Mesendoderm (in vitro differentiated cells): ENCODE results near the gene SHC4.
A peak's percentile ranks its signal among the peaks of the same experiment; 100 is the strongest.

ENCODE experiments used
- DNase-seq: peaks from one replicate; pipeline ENCODE4 v3.0.0; 2013
- H2AK5ac ChIP-seq: 2 replicates; pipeline ENCODE4 v1.6.1; 2013; ENCODE audit warnings: low read length, inconsistent platforms
- H2BK120ac ChIP-seq: 2 replicates; pipeline ENCODE4 v1.6.1; 2013; ENCODE audit warnings: low read depth, mild to moderate bottlenecking, low read length, moderate library complexity, mixed read lengths
- H2BK15ac ChIP-seq: replicated peaks from 2 replicates; pipeline ENCODE4 v1.6.1; 2013; ENCODE audit warnings: low read depth, mild to moderate bottlenecking, moderate library complexity
- H2BK5ac ChIP-seq: 2 replicates; pipeline ENCODE4 v1.6.1; 2013; ENCODE audit warnings: low read length, inconsistent platforms
- H3K18ac ChIP-seq: 2 replicates; pipeline ENCODE4 v1.6.1; 2013; ENCODE audit warnings: mild to moderate bottlenecking, low read length, mixed read lengths
- H3K23ac ChIP-seq: one replicate; pipeline ENCODE4 v1.6.1; 2013; ENCODE audit warnings: low read length
- H3K27ac ChIP-seq: 2 replicates; pipeline ENCODE4 v1.5.1; 2013; ENCODE audit warnings: low read depth, mild to moderate bottlenecking, inconsistent platforms, low read length, moderate library complexity
- H3K27me3 ChIP-seq: 2 replicates; pipeline ENCODE4 v1.6.1; 2013; ENCODE audit warnings: low read length, control low read depth, mild to moderate bottlenecking, inconsistent platforms; ENCODE audit not compliant: insufficient read depth, poor library complexity
- H3K36me3 ChIP-seq: 2 replicates; pipeline ENCODE4 v1.6.1; 2013; ENCODE audit warnings: low read length, inconsistent platforms; ENCODE audit not compliant: control insufficient read depth, insufficient read depth
- H3K4ac ChIP-seq: one replicate; pipeline ENCODE4 v1.6.1; 2013; ENCODE audit warnings: low read depth, mild to moderate bottlenecking, low read length, moderate library complexity
- H3K4me1 ChIP-seq: 2 replicates; pipeline ENCODE4 v1.6.1; 2013; ENCODE audit warnings: low read depth, low read length, inconsistent platforms; ENCODE audit not compliant: control insufficient read depth
- H3K4me2 ChIP-seq: 2 replicates; pipeline ENCODE4 v1.6.1; 2013; ENCODE audit warnings: low read length
- H3K4me3 ChIP-seq: 2 replicates; pipeline ENCODE4 v1.5.1; 2013; ENCODE audit warnings: mild to moderate bottlenecking, low read length
- H3K56ac ChIP-seq: one replicate; pipeline ENCODE4 v1.6.1; 2013; ENCODE audit warnings: low read length
- H3K79me1 ChIP-seq: 2 replicates; pipeline ENCODE4 v1.6.1; 2013; ENCODE audit warnings: low read length, inconsistent platforms
- H3K79me2 ChIP-seq: 2 replicates; pipeline ENCODE4 v1.6.1; 2013; ENCODE audit warnings: mild to moderate bottlenecking, low read length; ENCODE audit not compliant: control insufficient read depth, insufficient read depth
- H3K9ac ChIP-seq: 2 replicates; pipeline ENCODE4 v1.6.1; 2013; ENCODE audit warnings: low read length, inconsistent platforms
- H4K5ac ChIP-seq: one replicate; pipeline ENCODE4 v1.6.1; 2013; ENCODE audit warnings: low read length
- H4K8ac ChIP-seq: one replicate; pipeline ENCODE4 v1.6.1; 2013; ENCODE audit warnings: low read depth, mild to moderate bottlenecking, control low read depth, low read length, moderate library complexity
- WGBS: extraction: QIAGEN DNeasy Blood & Tissue Kit; methylation state at CpG from one replicate; pipeline ENCODE4 v1.1.7; 2013; ENCODE audit warnings: low lambda C conversion rate, missing lambda C conversion rate; ENCODE audit not compliant: insufficient coverage; ENCODE audit errors: extremely low coverage; 5-methylcytosine and 5-hydroxymethylcytosine counted together

The SHC4 gene

DNA sequence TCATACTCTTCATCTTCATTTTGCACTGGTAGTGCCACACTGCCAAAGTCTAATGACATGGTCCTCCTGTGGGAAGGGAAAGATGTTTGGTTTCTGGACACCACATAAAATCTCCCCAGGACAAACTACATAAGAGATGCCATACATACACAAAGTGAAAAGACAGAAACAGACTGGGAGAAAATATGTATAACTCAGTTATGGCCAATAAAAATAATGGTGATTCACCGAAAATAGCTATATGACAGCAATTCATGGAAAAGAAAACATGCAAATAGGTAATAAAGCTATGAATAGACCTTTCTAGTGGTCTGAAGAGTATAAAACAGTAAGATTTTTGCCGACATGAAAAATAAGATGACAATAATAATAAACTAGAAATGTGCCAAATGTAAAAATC lies 158.1 kb downstream of the SHC4 start:
- Histone ChIP-seq H3K79me1 (peaks cover 7% of the 10 kb centered on the region), H3K27me3 (no peaks in the 10 kb centered on the region), H2BK5ac (no peak overlapping the region), H3K18ac (no peak overlapping the region), H3K4me3 (no peak overlapping the region), H3K9ac (no peak overlapping the region), H3K36me3 (no peaks in the 10 kb centered on the region), H2BK120ac (no peak overlapping the region), H3K23ac (no peak overlapping the region), H3K79me2 (peaks cover 3% of the 10 kb centered on the region), H3K27ac (no peak overlapping the region), H3K4me1 (no peaks in the 10 kb centered on the region), H2BK15ac (no peak overlapping the region), H3K4me2 (no peak overlapping the region), H4K8ac (no peak overlapping the region), H2AK5ac (no peak overlapping the region), H3K4ac (no peak overlapping the region), H3K56ac (no peak overlapping the region), H4K5ac (no peak overlapping the region)
- WGBS, result no CpG with 5 or more reads among the region's 2 CpGs
- DNase-seq, result no peak

- Histone ChIP-seq H2AK5ac (no peak overlapping the region), H3K79me1 (peaks cover 3% of the 10 kb centered on the region), H3K4me2 (no peak overlapping the region), H3K27ac (no peak overlapping the region), H3K4me3 (no peak overlapping the region), H3K56ac (no peak overlapping the region), H4K8ac (no peak overlapping the region), H3K36me3 (no peaks in the 10 kb centered on the region), H3K79me2 (peaks cover 3% of the 10 kb centered on the region), H3K27me3 (no peaks in the 10 kb centered on the region), H4K5ac (no peak overlapping the region), H2BK120ac (no peak overlapping the region), H3K18ac (no peak overlapping the region), H3K23ac (no peak overlapping the region), H2BK15ac (no peak overlapping the region), H3K4ac (no peak overlapping the region), H2BK5ac (no peak overlapping the region), H3K4me1 (no peaks in the 10 kb centered on the region), H3K9ac (no peak overlapping the region)
- no CpG with 5 or more reads among the region's 2 CpGs for WGBS
- DNase-seq, result no peak
Measured at GRCh38 chr15:48803877-48804276, 159.8 kb downstream of the SHC4 start.

- Histone ChIP-seq H3K56ac (no peak overlapping the region), H3K4me3 (no peak overlapping the region), H2AK5ac (no peak overlapping the region), H4K5ac (no peak overlapping the region), H3K9ac (no peak overlapping the region), H3K79me2 (peaks cover 3% of the 10 kb centered on the region), H2BK15ac (no peak overlapping the region), H3K79me1 (peaks cover 4% of the 10 kb centered on the region), H3K36me3 (no peaks in the 10 kb centered on the region), H3K4ac (no peak overlapping the region), H3K23ac (no peak overlapping the region), H3K4me1 (peaks cover 1% of the 10 kb centered on the region), H2BK5ac (no peak overlapping the region), H4K8ac (no peak overlapping the region), H3K4me2 (no peak overlapping the region), H3K27me3 (no peaks in the 10 kb centered on the region), H3K18ac (no peak overlapping the region), H3K27ac (no peak overlapping the region), H2BK120ac (no peak overlapping the region)
- DNase-seq, result peak; percentile 43
Measured at GRCh38 chr15:48802867-48803266, 160.9 kb downstream of the SHC4 start.

DNA sequence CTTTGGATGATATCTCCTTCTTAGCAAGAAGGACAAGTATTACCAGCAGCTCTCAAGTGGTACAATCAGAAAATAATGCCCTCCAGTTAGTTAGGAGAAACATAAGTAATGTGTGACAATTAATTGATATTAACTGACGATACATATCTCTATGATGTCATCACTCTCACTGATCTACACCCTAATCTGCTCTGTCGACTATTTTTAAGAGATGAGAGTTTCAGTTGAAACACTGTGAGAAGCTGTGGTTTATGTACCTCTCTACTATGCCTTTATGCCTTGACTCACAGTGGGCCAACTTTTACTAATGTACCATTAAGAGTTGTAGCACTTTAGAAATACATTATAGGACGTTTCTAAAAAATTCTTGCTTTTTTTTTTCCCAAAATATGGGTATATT lies 161.5 kb downstream of the SHC4 start:
- no peak overlapping the region for H3K4me3 ChIP-seq
- no peaks in the 10 kb centered on the region for H3K27me3 ChIP-seq
- no peak overlapping the region for H3K23ac ChIP-seq
- DNase-seq, result no peak
- H3K9ac ChIP-seq, result no peak overlapping the region
- H2BK15ac ChIP-seq, result no peak overlapping the region
- H3K4me1 ChIP-seq, result peaks cover 3% of the 10 kb centered on the region
- peaks cover 6% of the 10 kb centered on the region for H3K79me1 ChIP-seq
- H2AK5ac ChIP-seq, result no peak overlapping the region
- no peak overlapping the region for H3K18ac ChIP-seq
- no peak overlapping the region for H3K4me2 ChIP-seq
- no peak overlapping the region for H4K8ac ChIP-seq
- no peak overlapping the region for H2BK5ac ChIP-seq
- H2BK120ac ChIP-seq, result no peak overlapping the region
- no CpG with 5 or more reads among the region's 3 CpGs for WGBS
- H3K56ac ChIP-seq, result no peak overlapping the region
- H4K5ac ChIP-seq, result no peak overlapping the region
- no peaks in the 10 kb centered on the region for H3K36me3 ChIP-seq
- no peak overlapping the region for H3K27ac ChIP-seq
- H3K4ac ChIP-seq, result no peak overlapping the region
- H3K79me2 ChIP-seq, result peaks cover 3% of the 10 kb centered on the region

- Histone ChIP-seq H2BK5ac (no peak overlapping the region), H2BK120ac (no peak overlapping the region), H4K8ac (no peak overlapping the region), H3K79me2 (peaks cover 3% of the 10 kb centered on the region), H2AK5ac (no peak overlapping the region), H3K9ac (no peak overlapping the region), H3K4ac (no peak overlapping the region), H3K27me3 (no peaks in the 10 kb centered on the region), H2BK15ac (no peak overlapping the region), H3K36me3 (no peaks in the 10 kb centered on the region), H3K18ac (no peak overlapping the region), H3K27ac (no peak overlapping the region), H4K5ac (no peak overlapping the region), H3K4me2 (no peak overlapping the region), H3K79me1 (peaks cover 6% of the 10 kb centered on the region), H3K56ac (no peak overlapping the region), H3K4me1 (peaks cover 3% of the 10 kb centered on the region), H3K4me3 (no peak overlapping the region), H3K23ac (no peak overlapping the region)
- DNase-seq, result no peak
- no CpG with 5 or more reads among the region's 4 CpGs for WGBS
Measured at GRCh38 chr15:48800811-48801455, 162.8 kb downstream of the SHC4 start.

- H3K36me3 ChIP-seq, result no peaks in the 10 kb centered on the region
Measured at GRCh38 chr15:48800245-48800644, 163.5 kb downstream of the SHC4 start.

More at GRCh38 chr15:48800245-48800644, 163.5 kb downstream of the SHC4 start:
- Histone ChIP-seq H2BK15ac (no peak overlapping the region), H4K8ac (no peak overlapping the region), H3K27ac (no peak overlapping the region), H3K4me2 (no peak overlapping the region), H2BK120ac (no peak overlapping the region), H3K4me3 (no peak overlapping the region), H3K79me1 (peaks cover 6% of the 10 kb centered on the region), H3K4ac (no peak overlapping the region), H3K18ac (no peak overlapping the region), H2AK5ac (no peak overlapping the region), H3K27me3 (no peaks in the 10 kb centered on the region), H3K56ac (no peak overlapping the region), H3K4me1 (peaks cover 3% of the 10 kb centered on the region), H2BK5ac (no peak overlapping the region), H4K5ac (no peak overlapping the region), H3K79me2 (peaks cover 3% of the 10 kb centered on the region), H3K9ac (no peak overlapping the region), H3K23ac (no peak overlapping the region)
- WGBS, result no CpG with 5 or more reads among the region's 1 CpG
- DNase-seq, result no peak
